CD4-positive, alpha-beta memory T cell (primary cell): ENCODE data around the gene FYB2. TPM values are rescaled to one million over a fixed set of nuclear protein-coding genes. Genes with fewer than 3 reads are reported as not detected.

ENCODE experiments used
- CTCF ChIA-PET: fragments of 350-600 bp; sonication (Branson Sonifier 250); formaldehyde crosslinking; loops from one replicate; lab custom pipeline; 2021; ENCODE audit warnings: inconsistent platforms; ENCODE audit not compliant: partially characterized antibody; lab: Charles Lee
- POLR2A ChIA-PET: fragments of 350-600 bp; sonication (Branson Sonifier 250); formaldehyde crosslinking; loops from one replicate; lab custom pipeline; 2021; ENCODE audit not compliant: partially characterized antibody; lab: Charles Lee
- DNase-seq, 5 donors: peaks; one replicate each; pipeline versions ENCODE4 v3.0.0 to v3.0.0-alpha.2; 2020 to 2022; ENCODE audit warnings: mixed read lengths in 1 of 5
- H3K27ac ChIP-seq: one replicate; pipeline ENCODE4 v1.7.0; 2013; ENCODE audit warnings: low read depth, low read length
- H3K27me3 ChIP-seq: 2 replicates; pipeline ENCODE4 v1.7.0; 2013; ENCODE audit warnings: mild to moderate bottlenecking, low read length, moderate library complexity; ENCODE audit not compliant: insufficient read depth
- H3K36me3 ChIP-seq: 2 replicates; pipeline ENCODE4 v1.7.0; 2013; ENCODE audit warnings: mild to moderate bottlenecking, low read length, moderate library complexity; ENCODE audit not compliant: insufficient read depth
- H3K4me1 ChIP-seq: 2 replicates; pipeline ENCODE4 v1.7.0; 2013; ENCODE audit warnings: mild to moderate bottlenecking, low read length, moderate library complexity; ENCODE audit not compliant: insufficient read depth
- H3K4me3 ChIP-seq, 2 donors: one replicate each; pipeline ENCODE4 v1.7.0; 2013; ENCODE audit warnings: low read length in 2 of 2, mild to moderate bottlenecking in 1 of 2
- H3K9me3 ChIP-seq, 2 donors: one replicate each; pipeline ENCODE4 v1.7.0; 2013; ENCODE audit warnings: low read length in 2 of 2, control low read depth in 1 of 2; ENCODE audit not compliant: control insufficient read depth in 1 of 2
- H3K27ac Mint-ChIP-seq, 7 donors: one replicate each; pipeline ENCODE4 v1.8.0; 2020 to 2021; ENCODE audit warnings: mixed read lengths in 7 of 7, mild to moderate bottlenecking in 6 of 7, inconsistent platforms in 3 of 7, moderate library complexity in 3 of 7
- H3K27me3 Mint-ChIP-seq, 2 donors: one replicate each; pipeline ENCODE4 v1.8.0; 2020 to 2021; ENCODE audit warnings: mixed read lengths in 2 of 2
- H3K36me3 Mint-ChIP-seq, 2 donors: one replicate each; pipeline ENCODE4 v1.8.0; 2020 to 2021; ENCODE audit warnings: mixed read lengths in 2 of 2, inconsistent platforms in 1 of 2, mild to moderate bottlenecking in 1 of 2
- H3K4me1 Mint-ChIP-seq, 4 donors: one replicate each; pipeline ENCODE4 v1.8.0; 2020 to 2021; ENCODE audit warnings: mixed read lengths in 4 of 4, mild to moderate bottlenecking in 1 of 4
- H3K4me3 Mint-ChIP-seq, 8 donors: one replicate each; pipeline ENCODE4 v1.8.0; 2020 to 2021; ENCODE audit warnings: mixed read lengths in 8 of 8, mild to moderate bottlenecking in 7 of 8, moderate library complexity in 6 of 8, inconsistent platforms in 3 of 8
- H3K9me3 Mint-ChIP-seq, 8 donors: one replicate each; pipeline ENCODE4 v1.8.0; 2020 to 2021; ENCODE audit warnings: mixed read lengths in 8 of 8, mild to moderate bottlenecking in 5 of 8, inconsistent platforms in 3 of 8, moderate library complexity in 1 of 8
- intact Hi-C: fragments of 100-400 bp; cut with micrococcal nuclease; formaldehyde crosslinking; loops from one replicate; pipeline ENCODE4 v1.15.1; 2023
- polyA plus RNA-seq, 2 donors: library from polyadenylated mRNA; unstranded; fragments of 300-500 nt; fragmentation: Illumina TruSeq; gene quantifications; one replicate each; pipeline ENCODE4 v1.2.3, GENCODE V29; 2021
- total RNA-seq, 2 experiments: library from RNA; stranded (reverse); gene quantifications; one replicate each; pipeline ENCODE4 v1.2.3, GENCODE V29; 2021

FYB2 gene
- total and polyA plus RNA-seq, 4 experiments from 2014 or later: not detected

DNA sequence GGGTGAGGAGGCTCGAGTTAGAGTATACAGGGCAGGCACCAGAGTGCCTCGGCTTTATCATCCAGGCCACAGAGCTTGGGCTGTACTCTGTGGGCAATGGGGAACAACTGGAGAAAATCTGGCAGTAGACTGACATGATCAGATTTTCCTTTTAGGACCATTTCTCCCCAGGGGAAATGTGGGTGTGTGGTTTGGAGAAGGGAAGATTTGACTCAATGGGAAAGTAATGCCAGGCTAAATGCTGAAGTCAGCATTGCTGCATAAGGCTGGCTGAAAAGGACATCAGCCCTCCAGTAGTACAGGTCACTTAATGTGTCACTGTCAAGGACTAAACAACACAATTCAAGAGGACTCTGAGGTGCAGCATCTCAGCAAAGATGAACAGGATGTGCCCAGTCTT lies 5.0 kb downstream of the FYB2 start:
- Histone ChIP-seq H3K27me3 (no peaks in the 10 kb centered on the region), H3K4me3 (no peak overlapping the region), H3K27ac (no peak overlapping the region), H3K36me3 (no peaks in the 10 kb centered on the region), H3K9me3 (no peaks in the 10 kb centered on the region), H3K4me1 (no peaks in the 10 kb centered on the region)
- POLR2A ChIA-PET: no interaction called here
- no peak overlapping the region for H3K27ac Mint-ChIP-seq
- H3K4me1 Mint-ChIP-seq: no peaks in the 10 kb centered on the region
- no peak for DNase-seq
- peaks cover 10 to 11% of the 10 kb centered on the region in 2 donors for H3K27me3 Mint-ChIP-seq
- CTCF ChIA-PET: interaction anchor here (1.2 kb wide), 1 partner anchor 18 kb away, joined by 3 read pairs; no protein-coding TSS in a partner anchor
- no peaks in the 10 kb centered on the region for H3K36me3 Mint-ChIP-seq
- intact Hi-C loops: no loop called here
- peaks cover 0 to 2% (median 0%) of the 10 kb centered on the region in 8 donors for H3K9me3 Mint-ChIP-seq
- no peak overlapping the region for H3K4me3 Mint-ChIP-seq

DNA sequence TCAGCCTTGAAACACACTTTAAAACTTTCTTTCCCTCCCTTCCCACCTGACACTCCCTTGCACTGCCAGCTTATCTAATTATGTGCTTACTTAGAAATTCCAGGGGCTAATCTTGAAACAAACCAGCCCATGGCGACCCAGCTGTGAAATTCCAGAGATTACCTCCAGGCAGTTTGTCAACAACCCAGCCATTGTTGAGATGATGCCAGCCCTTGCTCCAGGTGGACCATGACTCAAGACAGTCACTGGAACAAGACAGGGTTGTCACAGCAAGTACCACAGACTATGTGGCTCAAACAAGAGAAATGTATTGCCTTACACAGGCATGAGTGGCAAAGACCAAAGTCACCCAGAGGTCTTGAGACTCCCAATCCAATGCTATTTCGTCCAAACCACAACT lies 7.9 kb downstream of the FYB2 start:
- ChIA-PET CTCF (no interaction called here), POLR2A (no interaction called here)
- Mint-ChIP-seq H3K27me3 (peaks cover 6 to 10% of the 10 kb centered on the region in 2 donors), H3K36me3 (no peaks in the 10 kb centered on the region), H3K4me1 (no peaks in the 10 kb centered on the region), H3K9me3 (peaks cover 0 to 2% (median 0%) of the 10 kb centered on the region in 8 donors), H3K27ac (no peak overlapping the region), H3K4me3 (no peak overlapping the region)
- Histone ChIP-seq H3K27ac (no peak overlapping the region), H3K4me3 (no peak overlapping the region), H3K4me1 (no peaks in the 10 kb centered on the region), H3K9me3 (no peaks in the 10 kb centered on the region), H3K27me3 (no peaks in the 10 kb centered on the region), H3K36me3 (no peaks in the 10 kb centered on the region)
- intact Hi-C loops: no loop called here
- DNase-seq: no peak

DNA sequence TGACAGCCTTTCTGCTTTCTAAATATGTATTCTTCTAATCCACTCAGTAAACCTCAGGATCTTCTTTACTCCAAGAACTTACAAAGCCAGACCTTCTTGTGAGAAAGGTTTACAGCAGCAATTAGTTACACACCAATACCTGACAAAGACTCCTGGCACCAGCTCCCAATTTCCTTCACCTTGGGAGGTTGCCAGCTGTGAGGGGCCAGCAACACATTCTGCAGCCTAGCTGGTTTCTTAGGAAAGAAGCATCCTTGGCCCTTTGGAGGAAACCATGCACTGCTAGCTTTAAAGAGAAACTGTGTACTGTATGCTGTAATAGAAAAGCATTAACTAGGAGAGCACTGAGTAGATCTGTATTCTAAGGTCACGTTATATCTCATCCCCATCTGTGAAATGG lies 10.8 kb downstream of the FYB2 start:
- Mint-ChIP-seq H3K4me1 (no peaks in the 10 kb centered on the region), H3K27me3 (peaks cover 7 to 9% of the 10 kb centered on the region in 2 donors), H3K36me3 (no peaks in the 10 kb centered on the region), H3K4me3 (no peak overlapping the region), H3K9me3 (peaks cover 0 to 5% (median 0%) of the 10 kb centered on the region in 8 donors), H3K27ac (no peak overlapping the region)
- H3K36me3 ChIP-seq: no peaks in the 10 kb centered on the region
- no peaks in the 10 kb centered on the region for H3K9me3 ChIP-seq
- ChIA-PET POLR2A (no interaction called here), CTCF (interaction anchor here (1.3 to 1.7 kb wide), 4 partner anchors 13 to 27 kb away, joined by 3 to 9 read pairs (median 6); no protein-coding TSS in a partner anchor)
- no peak overlapping the region for H3K4me3 ChIP-seq
- H3K4me1 ChIP-seq: no peaks in the 10 kb centered on the region
- H3K27me3 ChIP-seq: no peaks in the 10 kb centered on the region
- DNase-seq: no peak
- intact Hi-C loops: no loop called here
- no peak overlapping the region for H3K27ac ChIP-seq

DNA sequence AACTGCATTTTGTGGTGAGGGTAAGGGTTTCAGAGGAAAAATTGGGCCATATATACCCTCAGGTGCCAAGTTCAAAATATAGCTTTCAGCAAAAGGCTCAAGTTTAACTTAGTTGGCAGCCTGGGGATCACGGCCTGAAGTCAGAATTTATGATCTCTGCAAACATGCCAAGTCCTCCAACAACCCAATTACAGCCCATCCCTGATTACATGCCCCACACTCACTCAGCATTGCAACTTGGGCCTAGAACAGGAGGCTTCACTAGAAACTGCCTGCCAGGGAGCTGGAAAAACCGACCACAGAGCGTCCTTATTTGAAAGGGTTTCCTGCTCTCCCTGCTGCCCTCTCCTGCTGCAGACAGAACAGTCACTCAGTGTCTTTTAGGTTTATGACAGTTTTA lies 12.4 kb downstream of the FYB2 start:
- Histone ChIP-seq H3K4me1 (no peaks in the 10 kb centered on the region), H3K27ac (no peak overlapping the region), H3K4me3 (no peak overlapping the region), H3K27me3 (no peaks in the 10 kb centered on the region), H3K9me3 (no peaks in the 10 kb centered on the region), H3K36me3 (no peaks in the 10 kb centered on the region)
- intact Hi-C loops: no loop called here
- Mint-ChIP-seq H3K4me3 (no peak overlapping the region), H3K27me3 (peaks cover 2 to 7% of the 10 kb centered on the region in 2 donors), H3K4me1 (no peaks in the 10 kb centered on the region), H3K9me3 (peaks cover 0 to 5% (median 0%) of the 10 kb centered on the region in 8 donors), H3K27ac (no peak overlapping the region), H3K36me3 (no peaks in the 10 kb centered on the region)
- DNase-seq: no peak
- ChIA-PET CTCF (no interaction called here), POLR2A (no interaction called here)

DNA sequence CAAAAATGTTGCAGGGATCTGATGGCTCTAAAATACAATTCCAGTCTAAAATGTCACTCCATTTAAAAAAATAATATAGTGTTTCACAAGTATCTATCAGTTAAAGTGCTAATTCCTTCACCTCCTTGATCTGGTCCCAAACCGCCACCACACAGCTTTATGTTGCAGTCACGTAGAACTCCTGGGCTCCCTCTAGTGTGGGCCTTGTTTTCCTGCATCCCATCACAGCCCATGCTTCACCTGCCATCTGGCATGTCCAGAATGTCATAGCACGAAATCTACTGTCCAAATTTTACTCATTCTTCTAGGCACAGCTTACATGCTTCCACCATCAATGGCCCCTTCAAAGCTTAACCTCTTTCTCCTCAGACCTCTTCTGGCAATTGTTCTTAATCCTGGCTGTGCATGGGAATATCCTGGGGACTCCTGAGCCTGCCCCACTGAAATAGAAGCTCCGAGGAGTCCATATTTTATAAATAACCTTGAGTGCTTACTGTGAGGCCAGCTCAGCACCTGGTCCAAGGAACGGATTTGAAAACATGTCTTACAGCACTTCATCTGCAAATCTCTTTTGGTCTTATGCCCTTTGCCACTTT lies 15.5 kb downstream of the FYB2 start:
- H3K4me3 ChIP-seq: no peak overlapping the region
- Mint-ChIP-seq H3K9me3 (peaks cover 0 to 5% (median 0%) of the 10 kb centered on the region in 8 donors), H3K4me3 (no peak overlapping the region), H3K27ac (no peak overlapping the region), H3K27me3 (peaks cover 0 to 4% of the 10 kb centered on the region in 2 donors), H3K36me3 (no peaks in the 10 kb centered on the region), H3K4me1 (no peaks in the 10 kb centered on the region)
- no peaks in the 10 kb centered on the region for H3K9me3 ChIP-seq
- no peaks in the 10 kb centered on the region for H3K4me1 ChIP-seq
- no peak for DNase-seq
- H3K27me3 ChIP-seq: no peaks in the 10 kb centered on the region
- H3K27ac ChIP-seq: no peak overlapping the region
- intact Hi-C loops: no loop called here
- POLR2A ChIA-PET: no interaction called here
- no peaks in the 10 kb centered on the region for H3K36me3 ChIP-seq
- CTCF ChIA-PET: interaction anchor here (1.1 kb wide), 1 partner anchor 14 kb away, joined by 3 read pairs; no protein-coding TSS in a partner anchor

DNA sequence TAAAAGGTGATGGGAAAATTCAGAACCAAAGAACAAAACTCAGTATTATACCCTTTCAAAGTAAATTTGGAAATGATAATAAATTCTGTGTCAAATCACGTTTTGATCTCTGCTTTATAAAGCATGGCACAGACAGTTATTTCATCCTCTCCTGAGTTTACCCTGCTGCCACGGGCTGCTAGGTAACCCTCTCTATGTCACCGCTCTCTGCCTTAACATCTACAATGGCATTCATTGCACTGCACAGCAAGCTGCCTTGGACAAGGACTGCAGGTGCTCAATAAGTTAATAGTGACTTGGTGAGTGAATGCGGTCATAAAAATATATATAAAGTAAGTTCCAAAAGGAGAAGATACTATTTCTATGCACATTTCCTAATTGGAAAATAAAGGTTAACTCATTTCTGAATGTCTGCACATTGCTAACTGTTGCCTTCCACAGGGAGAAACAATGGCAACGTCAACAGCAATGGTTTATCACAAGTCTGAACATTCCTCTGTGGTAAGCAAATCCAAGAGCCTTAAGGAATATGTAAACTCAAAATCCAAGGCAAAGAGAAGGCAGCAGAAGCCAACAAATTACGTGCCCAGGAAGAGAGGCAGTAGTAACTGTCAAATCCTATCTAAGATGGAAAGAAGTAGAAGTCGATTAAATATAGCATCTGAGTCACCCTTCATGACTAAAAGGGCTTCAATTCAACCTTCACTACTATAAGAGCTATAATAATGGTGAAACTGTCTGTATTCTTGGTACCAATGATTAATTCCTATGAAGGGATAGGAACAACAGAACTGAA lies 19.4 kb downstream of the FYB2 start:
- DNase-seq: no peak
- ChIA-PET CTCF (interaction anchor here (1.6 kb wide), 1 partner anchor 21 kb away, joined by 3 read pairs; no protein-coding TSS in a partner anchor), POLR2A (no interaction called here)
- H3K4me3 Mint-ChIP-seq: no peak overlapping the region
- no peaks in the 10 kb centered on the region for H3K9me3 ChIP-seq
- intact Hi-C loops: no loop called here
- no peak overlapping the region for H3K27ac ChIP-seq
- H3K4me1 ChIP-seq: no peaks in the 10 kb centered on the region
- H3K36me3 Mint-ChIP-seq: no peaks in the 10 kb centered on the region
- H3K4me3 ChIP-seq: no peak overlapping the region
- no peak overlapping the region for H3K27ac Mint-ChIP-seq
- H3K9me3 Mint-ChIP-seq: peaks cover 0 to 2% (median 0%) of the 10 kb centered on the region in 8 donors
- H3K27me3 Mint-ChIP-seq: peaks cover 2 to 11% of the 10 kb centered on the region in 2 donors
- H3K27me3 ChIP-seq: no peaks in the 10 kb centered on the region
- H3K36me3 ChIP-seq: no peaks in the 10 kb centered on the region
- H3K4me1 Mint-ChIP-seq: no peaks in the 10 kb centered on the region

DNA sequence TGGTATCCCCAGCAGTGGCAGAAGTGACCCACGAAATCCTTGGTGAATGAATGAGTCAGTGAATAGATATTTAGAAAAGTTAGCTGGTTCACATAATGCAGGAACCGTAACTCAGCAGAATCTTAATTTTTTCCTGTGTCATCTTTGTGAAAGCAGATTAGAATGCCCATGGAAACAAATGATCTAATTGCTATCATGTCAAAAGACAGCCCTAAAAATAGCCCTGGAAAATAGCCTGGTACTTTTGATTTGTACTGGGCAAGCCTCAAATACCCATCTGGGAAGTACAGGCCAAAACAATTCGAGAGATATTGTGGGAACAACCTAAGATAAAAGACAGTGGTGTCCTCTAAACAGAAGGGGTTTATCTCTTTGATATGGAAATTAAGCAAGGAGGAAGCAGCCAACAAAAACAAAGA lies 21.1 kb downstream of the FYB2 start:
- intact Hi-C loops: no loop called here

More for the DNA sequence above, 21.1 kb downstream of the FYB2 start:
- H3K36me3 ChIP-seq: no peaks in the 10 kb centered on the region
- H3K9me3 ChIP-seq: no peaks in the 10 kb centered on the region
- Mint-ChIP-seq H3K36me3 (no peaks in the 10 kb centered on the region), H3K27ac (no peak overlapping the region), H3K4me1 (no peaks in the 10 kb centered on the region), H3K9me3 (peaks cover 0 to 5% (median 0%) of the 10 kb centered on the region in 8 donors), H3K4me3 (no peak overlapping the region), H3K27me3 (peaks cover 0 to 11% of the 10 kb centered on the region in 2 donors)
- CTCF ChIA-PET: interaction anchor here (1.6 kb wide), 1 partner anchor 23 kb away, joined by 3 read pairs; no protein-coding TSS in a partner anchor
- no peak overlapping the region for H3K27ac ChIP-seq
- H3K4me1 ChIP-seq: no peaks in the 10 kb centered on the region
- DNase-seq: no peak
- H3K4me3 ChIP-seq: no peak overlapping the region
- POLR2A ChIA-PET: no interaction called here
- H3K27me3 ChIP-seq: no peaks in the 10 kb centered on the region
